NCI-H2029 (cell line): ENCODE measurements around the gene TNFSF13.

Source experiments
- DNase-seq: peaks from one replicate; lab custom pipeline; 2025; lab: John Stamatoyannopoulos, UW

Gene TNFSF13

DNA sequence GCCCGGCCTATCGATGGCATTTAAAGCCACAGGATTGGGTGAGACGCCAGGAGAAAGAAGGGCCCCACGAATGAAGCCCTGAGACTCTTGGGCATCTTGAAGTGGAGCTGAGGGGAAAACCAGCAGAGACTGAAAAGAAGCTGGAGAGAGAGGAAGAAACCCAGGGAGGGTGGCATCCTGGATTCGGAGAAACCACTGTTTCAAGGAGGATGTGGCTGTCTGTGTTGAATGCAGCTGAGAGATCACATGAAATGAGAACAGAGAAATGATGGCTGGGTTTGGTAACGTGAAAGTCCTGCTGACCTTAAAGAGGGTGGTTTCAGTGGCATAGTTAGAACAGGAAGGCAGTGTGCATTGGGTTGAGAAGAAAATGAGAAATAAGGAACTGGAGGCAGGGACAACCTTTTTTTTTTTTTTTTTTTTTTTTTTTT, 5.9 kb upstream of the TNFSF13 start:
- no peak for DNase-seq

DNA sequence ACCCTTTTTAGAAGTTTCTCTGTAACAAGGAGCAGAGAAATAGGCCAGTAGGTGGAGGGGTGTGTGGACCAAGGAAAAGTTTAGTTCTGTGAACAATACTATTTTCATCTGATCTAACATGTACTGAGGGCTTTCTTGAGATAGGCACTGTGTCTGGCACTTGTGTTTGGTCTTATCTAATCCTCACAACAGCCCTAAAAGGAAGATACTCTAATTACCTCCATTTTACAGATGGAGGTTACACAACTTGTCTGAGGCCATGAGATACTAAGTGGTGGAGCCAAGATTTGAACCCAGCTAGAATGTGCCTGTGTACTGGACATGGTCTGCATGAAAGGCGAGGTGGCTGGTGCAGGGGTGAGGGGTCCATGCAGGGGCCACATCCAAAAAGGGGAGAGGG, 5.2 kb upstream of the TNFSF13 start:
- DNase-seq, result no peak

DNA sequence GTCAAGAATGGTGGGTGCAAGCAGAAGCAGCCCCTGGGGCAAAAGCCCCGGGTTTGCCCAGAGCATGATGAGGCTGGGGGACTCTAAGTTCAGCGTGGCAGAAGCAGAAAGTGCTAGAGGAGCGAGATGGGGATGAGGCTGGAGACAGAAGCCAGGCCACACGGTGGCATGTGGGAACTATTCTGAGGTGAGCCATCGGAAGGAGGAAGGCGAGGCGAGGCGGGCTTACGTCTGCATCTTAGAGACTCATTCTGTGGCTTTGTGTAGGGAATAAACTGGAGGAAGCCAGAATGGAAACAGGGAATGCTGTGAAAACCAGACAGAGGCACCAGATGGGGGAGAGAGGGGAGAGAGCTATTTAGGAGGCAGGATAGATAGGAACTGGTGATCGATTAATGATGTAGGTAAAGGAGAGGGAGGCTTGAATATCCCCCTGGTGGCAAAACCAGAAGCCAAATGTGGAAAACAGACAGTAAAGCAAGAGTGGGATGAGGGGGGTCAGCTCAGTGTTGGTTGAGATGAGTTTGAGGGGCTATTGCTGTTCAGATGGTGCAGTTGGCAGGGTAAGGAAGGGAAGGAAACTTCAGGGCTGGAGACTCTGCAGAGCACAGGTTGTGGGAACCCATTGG, 3.1 kb upstream of the TNFSF13 start:
- DNase-seq, result no peak

DNA sequence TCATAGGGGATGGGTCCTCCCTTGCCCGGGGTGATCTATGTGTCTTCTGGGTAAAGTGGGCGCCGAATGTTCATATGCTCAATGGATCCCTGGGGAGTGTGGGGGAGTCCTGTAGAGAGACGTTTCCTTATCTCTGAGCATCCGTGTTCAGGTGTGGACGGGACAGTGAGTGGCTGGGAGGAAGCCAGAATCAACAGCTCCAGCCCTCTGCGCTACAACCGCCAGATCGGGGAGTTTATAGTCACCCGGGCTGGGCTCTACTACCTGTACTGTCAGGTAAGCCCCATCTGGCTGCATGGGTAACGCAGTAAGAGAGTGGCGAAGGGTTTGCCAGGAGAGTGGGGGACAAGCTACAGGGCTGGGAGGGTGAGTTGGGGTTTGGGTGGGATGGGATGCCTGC, 1.9 kb upstream of the TNFSF13 start:
- DNase-seq, result no peak

DNA sequence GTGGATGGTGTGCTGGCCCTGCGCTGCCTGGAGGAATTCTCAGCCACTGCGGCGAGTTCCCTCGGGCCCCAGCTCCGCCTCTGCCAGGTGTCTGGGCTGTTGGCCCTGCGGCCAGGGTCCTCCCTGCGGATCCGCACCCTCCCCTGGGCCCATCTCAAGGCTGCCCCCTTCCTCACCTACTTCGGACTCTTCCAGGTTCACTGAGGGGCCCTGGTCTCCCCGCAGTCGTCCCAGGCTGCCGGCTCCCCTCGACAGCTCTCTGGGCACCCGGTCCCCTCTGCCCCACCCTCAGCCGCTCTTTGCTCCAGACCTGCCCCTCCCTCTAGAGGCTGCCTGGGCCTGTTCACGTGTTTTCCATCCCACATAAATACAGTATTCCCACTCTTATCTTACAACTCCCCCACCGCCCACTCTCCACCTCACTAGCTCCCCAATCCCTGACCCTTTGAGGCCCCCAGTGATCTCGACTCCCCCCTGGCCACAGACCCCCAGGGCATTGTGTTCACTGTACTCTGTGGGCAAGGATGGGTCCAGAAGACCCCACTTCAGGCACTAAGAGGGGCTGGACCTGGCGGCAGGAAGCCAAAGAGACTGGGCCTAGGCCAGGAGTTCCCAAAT, 1.3 kb upstream of the TNFSF13 start:
- no peak for DNase-seq

DNA sequence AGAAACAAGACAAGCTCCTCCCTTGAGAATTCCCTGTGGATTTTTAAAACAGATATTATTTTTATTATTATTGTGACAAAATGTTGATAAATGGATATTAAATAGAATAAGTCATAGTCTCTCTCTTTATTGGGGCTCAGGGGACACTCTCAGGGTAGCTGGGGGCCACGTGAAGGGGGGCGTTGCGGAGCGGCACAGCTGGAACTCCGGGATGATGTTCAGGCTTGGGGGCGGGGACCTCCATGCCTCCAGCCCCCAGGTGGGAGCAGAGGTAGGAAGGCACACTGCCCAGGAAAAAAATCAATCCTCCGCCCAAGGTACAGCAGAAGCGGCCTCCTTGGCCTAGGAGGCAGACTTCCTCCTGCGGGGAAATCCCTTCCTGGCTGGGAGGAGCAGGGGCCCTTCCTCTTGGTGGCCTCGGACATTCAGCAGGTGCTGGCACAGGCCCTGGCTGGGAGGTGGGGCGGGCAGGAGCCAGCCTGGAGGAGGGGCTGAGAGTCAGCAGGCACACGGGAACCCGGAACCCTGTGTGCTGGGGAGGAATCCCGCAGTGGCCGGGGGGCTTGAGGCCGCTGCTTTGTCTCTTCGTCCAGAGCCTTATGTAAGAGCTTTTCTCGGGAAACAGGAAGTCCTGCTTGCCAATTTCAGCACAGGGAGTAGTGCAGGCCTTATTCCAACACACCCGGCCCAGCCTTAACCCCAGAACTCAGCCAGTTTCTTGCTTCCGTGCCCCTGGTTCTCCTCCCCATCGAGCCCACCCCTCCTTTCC, 591 bp upstream of the TNFSF13 start:
- peak; percentile 64 for DNase-seq

DNA sequence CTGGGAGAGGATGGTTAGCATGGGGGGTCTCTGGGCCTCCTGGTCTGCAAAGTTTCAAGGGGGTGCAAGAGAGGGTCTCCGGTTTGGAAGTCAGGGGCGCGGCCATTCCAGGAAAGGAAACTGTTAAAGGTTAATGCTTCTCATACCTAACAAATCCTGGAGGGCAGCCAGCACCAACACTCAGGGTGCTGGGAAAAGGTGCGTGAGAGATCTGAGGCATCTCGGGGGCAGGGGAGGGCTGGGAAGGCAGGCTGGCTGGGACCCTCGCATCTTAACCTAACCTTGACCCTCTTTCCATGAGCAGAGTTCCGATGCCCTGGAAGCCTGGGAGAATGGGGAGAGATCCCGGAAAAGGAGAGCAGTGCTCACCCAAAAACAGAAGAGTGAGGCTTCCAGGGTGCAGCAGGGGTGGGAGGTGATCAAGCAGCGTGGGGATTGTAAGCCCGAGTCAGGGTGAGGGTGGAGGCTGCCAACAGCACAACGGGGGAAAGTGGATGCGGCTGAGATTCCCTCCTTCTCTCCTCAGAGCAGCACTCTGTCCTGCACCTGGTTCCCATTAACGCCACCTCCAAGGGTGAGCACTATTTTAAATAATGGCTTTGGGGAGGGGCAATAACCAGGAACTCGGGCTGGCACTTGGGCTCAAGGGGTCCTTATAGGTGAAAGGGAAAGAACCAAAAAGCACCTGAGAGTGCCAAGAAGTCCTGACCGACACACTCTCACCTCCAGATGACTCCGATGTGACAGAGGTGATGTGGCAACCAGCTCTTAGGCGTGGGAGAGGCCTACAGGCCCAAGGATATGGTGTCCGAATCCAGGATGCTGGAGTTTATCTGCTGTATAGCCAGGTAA, 996 bp downstream of the TNFSF13 start:
- no peak for DNase-seq

DNA sequence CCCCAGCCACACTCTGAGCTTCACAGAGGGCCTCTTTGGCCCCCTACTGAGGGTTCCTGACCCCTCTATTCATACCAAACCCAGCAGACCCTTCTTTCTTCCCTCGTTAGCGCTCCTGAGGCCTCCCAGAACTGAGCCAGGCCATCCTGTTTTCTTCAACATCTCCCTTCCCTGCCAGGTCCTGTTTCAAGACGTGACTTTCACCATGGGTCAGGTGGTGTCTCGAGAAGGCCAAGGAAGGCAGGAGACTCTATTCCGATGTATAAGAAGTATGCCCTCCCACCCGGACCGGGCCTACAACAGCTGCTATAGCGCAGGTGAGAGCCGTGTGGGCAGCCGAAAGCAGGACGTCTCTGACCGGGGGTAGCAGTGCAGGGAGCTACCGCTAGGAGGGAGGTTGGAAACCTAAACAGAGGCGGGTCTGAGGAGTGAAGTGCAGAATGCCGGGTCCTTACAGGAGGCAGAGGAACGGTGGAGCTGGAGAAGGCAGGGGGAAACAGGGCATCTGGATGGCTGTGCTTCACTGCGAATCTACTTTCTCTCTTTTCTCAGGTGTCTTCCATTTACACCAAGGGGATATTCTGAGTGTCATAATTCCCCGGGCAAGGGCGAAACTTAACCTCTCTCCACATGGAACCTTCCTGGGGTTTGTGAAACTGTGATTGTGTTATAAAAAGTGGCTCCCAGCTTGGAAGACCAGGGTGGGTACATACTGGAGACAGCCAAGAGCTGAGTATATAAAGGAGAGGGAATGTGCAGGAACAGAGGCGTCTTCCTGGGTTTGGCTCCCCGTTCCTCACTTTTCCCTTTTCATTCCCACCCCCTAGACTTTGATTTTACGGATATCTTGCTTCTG, 1.9 kb downstream of the TNFSF13 start:
- no peak for DNase-seq

DNA sequence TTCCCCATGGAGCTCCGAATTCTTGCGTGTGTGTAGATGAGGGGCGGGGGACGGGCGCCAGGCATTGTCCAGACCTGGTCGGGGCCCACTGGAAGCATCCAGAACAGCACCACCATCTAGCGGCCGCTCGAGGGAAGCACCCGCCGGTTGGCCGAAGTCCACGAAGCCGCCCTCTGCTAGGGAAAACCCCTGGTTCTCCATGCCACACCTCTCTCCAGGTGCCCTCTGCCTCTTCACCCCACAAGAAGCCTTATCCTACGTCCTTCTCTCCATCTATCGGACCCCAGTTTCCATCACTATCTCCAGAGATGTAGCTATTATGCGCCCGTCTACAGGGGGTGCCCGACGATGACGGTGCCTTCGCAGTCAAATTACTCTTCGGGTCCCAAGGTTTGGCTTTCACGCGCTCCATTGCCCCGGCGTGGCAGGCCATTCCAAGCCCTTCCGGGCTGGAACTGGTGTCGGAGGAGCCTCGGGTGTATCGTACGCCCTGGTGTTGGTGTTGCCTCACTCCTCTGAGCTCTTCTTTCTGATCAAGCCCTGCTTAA, 2.6 kb downstream of the TNFSF13 start:
- peak; percentile 50 for DNase-seq

DNA sequence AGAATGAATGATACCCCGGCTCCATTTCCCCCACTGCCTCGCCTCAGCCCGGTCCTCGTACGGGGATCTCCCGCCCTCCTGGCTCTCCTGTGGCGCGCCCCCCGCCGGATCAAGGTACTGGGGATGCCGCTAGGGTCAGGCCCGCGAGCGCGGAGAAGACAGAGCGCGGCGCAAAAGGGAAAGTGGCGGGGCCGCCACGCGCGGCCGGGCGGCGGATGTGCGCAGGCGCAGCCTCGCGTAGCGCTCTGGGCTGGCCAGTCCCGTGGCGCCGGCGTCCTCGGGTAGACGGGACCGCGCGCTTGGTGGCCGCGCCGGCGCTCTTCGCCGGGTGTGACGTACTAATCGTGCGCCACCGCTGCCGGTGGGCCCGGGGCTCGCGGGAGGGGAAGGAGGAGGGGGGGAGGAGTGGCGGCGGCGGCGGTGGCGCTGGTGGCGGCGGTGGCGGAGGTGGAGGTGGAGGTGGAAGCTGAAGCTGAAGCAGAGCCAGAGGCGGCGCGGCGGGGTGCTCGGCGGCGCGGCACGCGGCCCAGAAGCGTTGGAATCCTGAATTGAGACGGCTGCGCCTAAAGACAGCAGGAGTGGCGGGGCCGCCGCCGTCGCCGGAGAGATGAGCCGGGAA, 3.1 kb downstream of the TNFSF13 start, which contains the start of gene SENP3:
Gene SENP3 (plus strand): TSS at position 331 of the 619 bp plus-strand sequence. CDS start 1,158 bp downstream, outside the sequence.
- peak; percentile 57 for DNase-seq

DNA sequence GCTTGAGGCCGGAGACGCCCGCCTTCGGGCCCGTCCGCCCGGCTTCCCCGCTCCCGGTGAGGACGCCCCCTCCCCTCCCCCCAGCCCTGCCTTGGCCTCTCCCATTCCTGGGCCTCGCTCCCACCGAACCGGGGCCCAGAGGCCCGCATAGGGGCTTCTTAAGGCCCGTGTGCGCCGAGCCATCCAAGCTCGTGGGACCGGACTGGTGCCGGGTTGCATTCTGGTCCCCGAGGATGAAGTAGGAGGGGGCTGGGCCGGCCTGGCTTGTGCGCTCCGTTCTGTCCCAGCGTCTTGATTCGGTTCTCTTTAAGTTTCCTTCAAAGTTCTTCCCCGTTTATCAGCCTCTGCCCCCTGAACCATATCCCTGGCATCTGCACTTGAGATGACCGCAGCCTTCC, 3.7 kb downstream of the TNFSF13 start:
- no peak for DNase-seq

DNA sequence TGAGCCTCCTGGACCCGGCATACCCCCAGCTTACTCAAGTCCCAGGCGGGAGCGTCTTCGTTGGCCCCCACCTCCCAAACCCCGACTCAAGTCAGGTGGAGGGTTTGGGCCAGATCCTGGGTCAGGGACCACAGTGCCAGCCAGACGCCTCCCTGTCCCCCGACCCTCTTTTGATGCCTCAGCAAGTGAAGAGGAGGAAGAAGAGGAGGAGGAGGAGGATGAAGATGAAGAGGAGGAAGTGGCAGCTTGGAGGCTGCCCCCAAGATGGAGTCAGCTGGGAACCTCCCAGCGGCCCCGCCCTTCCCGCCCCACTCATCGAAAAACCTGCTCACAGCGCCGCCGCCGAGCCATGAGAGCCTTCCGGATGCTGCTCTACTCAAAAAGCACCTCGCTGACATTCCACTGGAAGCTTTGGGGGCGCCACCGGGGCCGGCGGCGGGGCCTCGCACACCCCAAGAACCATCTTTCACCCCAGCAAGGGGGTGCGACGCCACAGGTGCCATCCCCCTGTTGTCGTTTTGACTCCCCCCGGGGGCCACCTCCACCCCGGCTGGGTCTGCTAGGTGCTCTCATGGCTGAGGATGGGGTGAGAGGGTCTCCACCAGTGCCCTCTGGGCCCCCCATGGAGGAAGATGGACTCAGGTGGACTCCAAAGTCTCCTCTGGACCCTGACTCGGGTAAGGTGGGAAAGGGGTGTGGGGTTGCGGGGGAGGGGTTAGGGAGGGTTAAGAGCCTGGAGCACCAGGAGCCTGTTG, 4.7 kb downstream of the TNFSF13 start:
- DNase-seq, result no peak

DNA sequence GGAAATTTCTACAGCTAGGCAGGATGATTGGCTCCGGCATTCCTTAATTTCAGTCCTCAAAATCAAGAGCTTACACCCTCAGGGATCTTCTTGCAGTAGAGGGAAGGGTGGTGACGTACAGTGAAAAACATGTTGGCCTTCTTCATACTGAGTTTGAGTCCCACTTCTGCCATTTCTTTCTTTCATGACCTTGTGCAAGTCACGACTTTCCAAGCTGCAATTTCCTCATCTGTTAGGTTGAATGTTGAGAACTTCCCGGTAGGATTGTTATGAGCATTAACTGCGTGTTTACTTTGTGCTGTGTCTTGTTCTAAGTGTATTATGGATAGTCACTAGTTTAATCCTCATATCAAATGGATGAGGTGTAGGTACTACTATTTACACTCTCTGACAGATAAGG, 11.0 kb downstream of the TNFSF13 start:
- DNase-seq, result no peak

DNA sequence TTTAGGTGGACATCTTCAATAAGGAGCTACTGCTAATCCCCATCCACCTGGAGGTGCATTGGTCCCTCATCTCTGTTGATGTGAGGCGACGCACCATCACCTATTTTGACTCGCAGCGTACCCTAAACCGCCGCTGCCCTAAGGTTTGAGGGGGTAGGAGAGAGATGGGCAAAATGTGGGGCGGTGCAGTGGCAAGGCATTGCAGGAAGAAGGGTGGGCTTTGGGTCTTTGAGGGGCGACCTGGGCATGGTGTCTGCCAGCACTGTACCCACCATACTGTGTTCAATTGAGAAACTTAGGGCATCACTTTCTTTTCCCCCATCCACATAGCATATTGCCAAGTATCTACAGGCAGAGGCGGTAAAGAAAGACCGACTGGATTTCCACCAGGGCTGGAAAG, 11.8 kb downstream of the TNFSF13 start:
- DNase-seq, result no peak

DNA sequence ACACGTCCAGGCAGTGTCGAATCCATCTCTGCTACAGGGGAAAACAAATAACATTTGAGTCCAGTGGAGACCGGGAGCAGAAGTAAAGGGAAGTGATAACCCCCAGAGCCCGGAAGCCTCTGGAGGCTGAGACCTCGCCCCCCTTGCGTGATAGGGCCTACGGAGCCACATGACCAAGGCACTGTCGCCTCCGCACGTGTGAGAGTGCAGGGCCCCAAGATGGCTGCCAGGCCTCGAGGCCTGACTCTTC, 13.7 kb downstream of the TNFSF13 start:
- DNase-seq, result no peak

DNA sequence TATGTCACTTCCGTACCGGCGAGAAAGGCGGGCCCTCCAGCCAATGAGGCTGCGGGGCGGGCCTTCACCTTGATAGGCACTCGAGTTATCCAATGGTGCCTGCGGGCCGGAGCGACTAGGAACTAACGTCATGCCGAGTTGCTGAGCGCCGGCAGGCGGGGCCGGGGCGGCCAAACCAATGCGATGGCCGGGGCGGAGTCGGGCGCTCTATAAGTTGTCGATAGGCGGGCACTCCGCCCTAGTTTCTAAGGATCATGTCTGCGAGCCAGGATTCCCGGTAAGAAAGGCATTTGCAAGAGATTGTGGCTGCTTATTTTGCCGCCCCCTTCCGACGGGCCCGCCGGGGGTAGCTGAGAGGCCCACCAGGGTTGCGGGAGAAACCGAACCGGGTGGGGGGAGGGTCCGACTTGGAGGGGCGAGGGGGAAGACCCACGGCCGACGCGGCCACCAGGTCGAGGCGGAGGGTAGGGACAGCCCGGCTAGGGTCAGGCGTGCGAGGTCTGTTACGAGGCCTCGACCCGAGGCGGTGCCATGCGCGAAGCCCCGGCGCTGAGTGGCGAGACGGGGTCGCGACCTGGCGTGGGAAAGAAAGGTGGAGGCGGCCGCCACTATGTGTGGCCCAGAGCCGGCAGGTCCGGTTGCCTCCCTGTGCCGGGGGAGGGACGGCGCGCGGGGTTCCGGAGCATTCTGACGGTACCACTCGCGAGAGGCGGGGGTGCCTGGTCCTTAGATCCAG, 14.2 kb downstream of the TNFSF13 start:
- DNase-seq, result peak; percentile 94

DNA sequence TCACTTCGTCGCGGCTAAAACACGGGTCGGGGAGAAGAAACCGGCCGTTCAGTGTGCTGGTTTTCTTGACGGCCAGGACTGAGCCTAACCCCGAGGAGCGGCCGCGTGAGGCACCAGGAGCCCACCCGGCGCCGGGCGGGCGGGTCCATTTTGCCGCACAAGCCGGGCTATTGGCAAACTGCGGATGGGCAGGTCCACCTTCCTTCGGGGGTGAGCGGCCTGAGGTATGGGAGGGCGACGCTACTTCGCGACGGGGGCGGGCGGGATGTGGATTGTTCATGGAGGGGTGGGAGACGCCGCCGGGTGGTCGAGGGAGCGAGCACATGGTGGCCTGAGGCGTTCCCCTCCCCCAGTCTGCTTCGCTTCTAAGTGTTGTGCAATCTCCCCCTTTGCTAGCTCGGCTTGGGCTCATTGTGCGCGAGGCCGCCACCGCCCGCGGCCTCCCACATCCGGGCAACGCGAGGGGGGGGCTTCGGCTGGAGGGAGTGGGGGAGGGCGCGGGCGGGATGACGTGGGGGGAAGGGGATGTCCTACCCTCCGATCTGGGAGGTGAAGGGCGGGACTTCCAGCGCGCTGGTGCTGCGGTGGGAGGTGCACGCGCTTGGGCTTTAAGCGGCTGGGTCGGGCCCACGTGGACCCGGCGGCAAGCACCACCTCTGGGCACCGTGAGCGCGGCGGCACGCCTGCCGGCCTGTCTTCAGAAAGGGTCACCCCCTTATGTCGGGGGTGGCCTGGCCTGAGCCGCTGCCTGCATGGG, 15.0 kb downstream of the TNFSF13 start:
- peak; percentile 72 for DNase-seq

DNA sequence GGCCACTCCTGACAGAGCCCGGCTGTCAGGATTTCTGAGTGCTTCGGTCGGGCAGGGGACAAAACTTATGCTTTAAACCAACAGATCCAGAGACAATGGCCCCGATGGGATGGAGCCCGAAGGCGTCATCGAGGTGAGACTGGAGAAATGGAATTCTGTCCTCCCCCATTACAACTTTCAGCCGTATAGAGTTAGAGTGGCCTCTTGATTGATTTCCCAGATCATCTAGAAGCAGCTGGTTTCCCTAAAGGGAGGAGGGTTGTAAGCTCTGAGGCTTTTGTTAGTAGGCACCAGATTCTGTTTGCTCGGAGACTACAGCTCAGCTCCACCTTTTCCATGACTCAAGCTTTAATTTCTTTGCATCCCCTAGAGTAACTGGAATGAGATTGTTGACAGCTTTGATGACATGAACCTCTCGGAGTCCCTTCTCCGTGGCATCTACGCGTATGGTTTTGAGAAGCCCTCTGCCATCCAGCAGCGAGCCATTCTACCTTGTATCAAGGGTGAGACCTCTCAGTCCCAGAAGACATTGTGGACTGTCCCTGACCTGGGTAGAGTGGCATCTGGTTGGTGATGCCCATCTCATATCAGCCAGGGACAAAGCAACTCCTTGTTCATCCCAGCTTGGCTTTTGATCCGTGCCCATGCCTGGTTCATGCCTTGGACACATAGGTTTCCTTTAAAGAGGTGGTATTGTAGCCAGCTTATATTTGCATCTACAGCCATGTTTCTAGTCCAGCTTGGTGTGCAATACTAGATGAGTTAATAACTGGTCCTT, 15.8 kb downstream of the TNFSF13 start:
- DNase-seq, result no peak
